PC-9 (cell line): ENCODE data around the gene TDRD6.

ENCODE experiments used
- EZH2 ChIP-seq: fragments of 200-600 bp; sonication (generic); IDR thresholded peaks from 2 replicates; pipeline ENCODE4 v1.8.0; 2017; ENCODE audit warnings: antibody characterized with exemption, low read depth
- TF ChIP-seq, protein P1 (sequence below): fragments of 200-600 bp; sonication (generic); conservative IDR thresholded peaks from 2 replicates; pipeline ENCODE4 v1.6.1; 2017; ENCODE audit warnings: mixed run types, antibody characterized with exemption, mild to moderate bottlenecking, moderate library complexity

DNA sequence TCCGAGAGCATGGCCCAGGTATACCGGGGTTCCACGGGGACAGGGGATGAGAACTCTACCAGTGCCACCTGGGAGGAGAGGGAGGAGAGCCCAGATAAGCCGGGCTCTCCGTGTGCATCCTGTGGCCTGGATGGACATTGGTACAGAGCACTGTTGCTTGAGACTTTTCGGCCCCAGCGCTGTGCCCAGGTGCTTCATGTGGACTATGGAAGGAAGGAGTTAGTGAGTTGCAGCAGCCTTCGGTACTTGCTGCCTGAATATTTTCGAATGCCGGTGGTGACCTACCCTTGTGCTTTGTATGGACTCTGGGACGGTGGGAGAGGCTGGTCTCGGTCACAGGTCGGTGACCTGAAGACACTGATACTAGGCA is 1.3 kb downstream of the TDRD6 start:
- TF ChIP-seq, protein P1, sequence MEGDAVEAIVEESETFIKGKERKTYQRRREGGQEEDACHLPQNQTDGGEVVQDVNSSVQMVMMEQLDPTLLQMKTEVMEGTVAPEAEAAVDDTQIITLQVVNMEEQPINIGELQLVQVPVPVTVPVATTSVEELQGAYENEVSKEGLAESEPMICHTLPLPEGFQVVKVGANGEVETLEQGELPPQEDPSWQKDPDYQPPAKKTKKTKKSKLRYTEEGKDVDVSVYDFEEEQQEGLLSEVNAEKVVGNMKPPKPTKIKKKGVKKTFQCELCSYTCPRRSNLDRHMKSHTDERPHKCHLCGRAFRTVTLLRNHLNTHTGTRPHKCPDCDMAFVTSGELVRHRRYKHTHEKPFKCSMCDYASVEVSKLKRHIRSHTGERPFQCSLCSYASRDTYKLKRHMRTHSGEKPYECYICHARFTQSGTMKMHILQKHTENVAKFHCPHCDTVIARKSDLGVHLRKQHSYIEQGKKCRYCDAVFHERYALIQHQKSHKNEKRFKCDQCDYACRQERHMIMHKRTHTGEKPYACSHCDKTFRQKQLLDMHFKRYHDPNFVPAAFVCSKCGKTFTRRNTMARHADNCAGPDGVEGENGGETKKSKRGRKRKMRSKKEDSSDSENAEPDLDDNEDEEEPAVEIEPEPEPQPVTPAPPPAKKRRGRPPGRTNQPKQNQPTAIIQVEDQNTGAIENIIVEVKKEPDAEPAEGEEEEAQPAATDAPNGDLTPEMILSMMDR, result no peak
- no peak for TF ChIP-seq EZH2
